Measurements from ENCODE around the gene ACP2.

GRCh38 chr11:47260366-47260765 lies 11.8 kb upstream of the ACP2 start:
- no peak for TF ChIP-seq CTCF (IDR thresholded peaks at IDR 0.05; ENCODE audit: low read depth, low read length)
- no peak for TF ChIP-seq EZH2phosphoT487 (IDR thresholded peaks at IDR 0.05; ENCODE audit: low read depth)

Measured in OCI-LY3 (cell line).